ENCODE results near the gene COPS7A.

COPS7A gene

DNA sequence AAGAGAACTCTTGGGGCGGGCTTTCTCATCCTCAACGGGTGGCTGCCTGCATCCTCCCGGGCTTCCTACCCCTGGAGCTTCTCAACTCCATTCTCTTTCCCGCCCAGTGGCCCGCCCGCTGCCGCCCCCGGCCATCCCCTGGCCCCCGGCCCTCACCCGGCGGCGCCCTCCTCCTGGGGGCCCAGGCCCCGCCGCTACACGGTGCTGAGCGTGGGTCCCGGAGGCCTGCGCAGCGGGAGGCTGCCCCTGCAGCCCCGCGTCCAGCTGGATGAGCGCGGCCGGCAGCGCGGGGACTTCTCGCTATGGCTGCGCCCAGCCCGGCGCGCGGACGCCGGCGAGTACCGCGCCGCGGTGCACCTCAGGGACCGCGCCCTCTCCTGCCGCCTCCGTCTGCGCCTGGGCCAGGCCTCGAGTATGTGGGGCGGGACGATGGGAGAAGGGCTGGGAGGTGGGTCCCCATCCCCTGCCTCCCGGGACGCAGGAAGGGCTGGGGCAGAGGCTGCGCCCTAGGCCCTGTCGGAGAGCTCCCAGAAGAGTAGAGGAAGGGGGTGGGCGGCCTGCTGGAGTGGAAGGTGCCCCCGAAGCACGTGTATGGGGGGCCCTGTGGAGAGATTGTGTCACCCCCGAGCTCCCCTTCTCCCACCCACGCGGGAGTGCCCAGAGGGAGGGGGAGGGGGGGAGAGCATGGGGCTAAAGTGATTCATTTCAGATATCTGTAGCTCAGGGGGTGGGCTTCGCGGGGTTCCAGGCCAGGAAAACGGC lies 49.9 kb downstream of the COPS7A start:
- H3K9me3 ChIP-seq (replicated peaks; ENCODE audit: low read length): no peaks in the 10 kb centered on the region
- peaks cover 15% of the 10 kb centered on the region for H3K4me1 ChIP-seq (ENCODE audit: control insufficient read depth, insufficient read depth, low read length)
- H3K4me3 ChIP-seq (ENCODE audit: low read length): no peak overlapping the region
- no peak overlapping the region for H3K9ac ChIP-seq (ENCODE audit: low read depth, low read length)
- H3K4me2 ChIP-seq (ENCODE audit: low read length): no peak overlapping the region
- peaks cover 44% of the 10 kb centered on the region for H3K36me3 ChIP-seq (ENCODE audit: insufficient read depth, low read length)
- H3K27me3 ChIP-seq (ENCODE audit: control insufficient read depth, insufficient read depth, low read length): no peaks in the 10 kb centered on the region

- H3K4me1 ChIP-seq (ENCODE audit: control insufficient read depth, insufficient read depth, low read length): peaks cover 7% of the 10 kb centered on the region
- no peaks in the 10 kb centered on the region for H3K9me3 ChIP-seq (replicated peaks; ENCODE audit: low read length)
- no peak overlapping the region for H3K4me2 ChIP-seq (ENCODE audit: low read length)
- no peaks in the 10 kb centered on the region for H3K27me3 ChIP-seq (ENCODE audit: control insufficient read depth, insufficient read depth, low read length)
- H3K36me3 ChIP-seq (ENCODE audit: insufficient read depth, low read length): peaks cover 40% of the 10 kb centered on the region
- no peak overlapping the region for H3K4me3 ChIP-seq (ENCODE audit: low read length)
- H3K9ac ChIP-seq (ENCODE audit: low read depth, low read length): no peak overlapping the region
Observed at GRCh38 chr12:6774499-6775062, 50.7 kb downstream of the COPS7A start.

- Histone ChIP-seq H3K9ac (ENCODE audit: low read depth, low read length) (no peak overlapping the region), H3K27me3 (ENCODE audit: control insufficient read depth, insufficient read depth, low read length) (no peaks in the 10 kb centered on the region), H3K4me3 (ENCODE audit: low read length) (no peak overlapping the region), H3K4me1 (ENCODE audit: control insufficient read depth, insufficient read depth, low read length) (peaks cover 6% of the 10 kb centered on the region), H3K36me3 (ENCODE audit: insufficient read depth, low read length) (peaks cover 33% of the 10 kb centered on the region), H3K4me2 (ENCODE audit: low read length) (no peak overlapping the region), H3K9me3 (replicated peaks; ENCODE audit: low read length) (no peaks in the 10 kb centered on the region)
Observed at GRCh38 chr12:6775185-6776174, 51.6 kb downstream of the COPS7A start.

DNA sequence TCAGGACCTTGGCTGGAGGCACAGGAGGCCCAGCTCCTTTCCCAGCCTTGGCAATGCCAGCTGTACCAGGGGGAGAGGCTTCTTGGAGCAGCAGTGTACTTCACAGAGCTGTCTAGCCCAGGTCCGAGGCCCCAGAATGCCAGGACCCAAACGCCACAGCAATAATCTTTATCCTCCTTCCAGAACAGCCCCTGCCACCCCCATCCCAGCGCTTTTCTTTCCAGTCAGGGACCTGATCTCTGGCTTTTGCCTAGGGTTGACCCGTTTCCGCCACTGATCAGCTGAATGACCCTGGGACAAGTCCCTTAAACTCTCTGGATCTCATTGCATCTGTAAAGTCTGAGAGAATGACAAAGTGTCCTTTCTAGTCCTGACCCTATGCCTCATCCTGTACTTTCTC lies 53.5 kb downstream of the COPS7A start:
- peaks cover 6% of the 10 kb centered on the region for H3K4me1 ChIP-seq (ENCODE audit: control insufficient read depth, insufficient read depth, low read length)
- no peaks in the 10 kb centered on the region for H3K9me3 ChIP-seq (replicated peaks; ENCODE audit: low read length)
- H3K9ac ChIP-seq (ENCODE audit: low read depth, low read length): no peak overlapping the region
- H3K4me3 ChIP-seq (ENCODE audit: low read length): no peak overlapping the region
- H3K27me3 ChIP-seq (ENCODE audit: control insufficient read depth, insufficient read depth, low read length): no peaks in the 10 kb centered on the region
- H3K36me3 ChIP-seq (ENCODE audit: insufficient read depth, low read length): peaks cover 19% of the 10 kb centered on the region
- H3K4me2 ChIP-seq (ENCODE audit: low read length): no peak overlapping the region

GRCh38 chr12:6778217-6778573 lies 54.3 kb downstream of the COPS7A start:
- Histone ChIP-seq H3K27me3 (ENCODE audit: control insufficient read depth, insufficient read depth, low read length) (no peaks in the 10 kb centered on the region), H3K4me3 (ENCODE audit: low read length) (peak overlapping the region; percentile 35), H3K9ac (ENCODE audit: low read depth, low read length) (no peak overlapping the region), H3K4me2 (ENCODE audit: low read length) (peak overlapping the region; percentile 70), H3K4me1 (ENCODE audit: control insufficient read depth, insufficient read depth, low read length) (peaks cover 6% of the 10 kb centered on the region), H3K36me3 (ENCODE audit: insufficient read depth, low read length) (peaks cover 16% of the 10 kb centered on the region), H3K9me3 (replicated peaks; ENCODE audit: low read length) (no peaks in the 10 kb centered on the region)

GRCh38 chr12:6778574-6779550 lies 55.0 kb downstream of the COPS7A start:
- Histone ChIP-seq H3K4me2 (ENCODE audit: low read length) (peak overlapping the region; percentile 70), H3K27me3 (ENCODE audit: control insufficient read depth, insufficient read depth, low read length) (no peaks in the 10 kb centered on the region), H3K36me3 (ENCODE audit: insufficient read depth, low read length) (peaks cover 16% of the 10 kb centered on the region), H3K9ac (ENCODE audit: low read depth, low read length) (no peak overlapping the region), H3K9me3 (replicated peaks; ENCODE audit: low read length) (no peaks in the 10 kb centered on the region), H3K4me3 (ENCODE audit: low read length) (peak overlapping the region; percentile 35), H3K4me1 (ENCODE audit: control insufficient read depth, insufficient read depth, low read length) (peaks cover 6% of the 10 kb centered on the region)

DNA sequence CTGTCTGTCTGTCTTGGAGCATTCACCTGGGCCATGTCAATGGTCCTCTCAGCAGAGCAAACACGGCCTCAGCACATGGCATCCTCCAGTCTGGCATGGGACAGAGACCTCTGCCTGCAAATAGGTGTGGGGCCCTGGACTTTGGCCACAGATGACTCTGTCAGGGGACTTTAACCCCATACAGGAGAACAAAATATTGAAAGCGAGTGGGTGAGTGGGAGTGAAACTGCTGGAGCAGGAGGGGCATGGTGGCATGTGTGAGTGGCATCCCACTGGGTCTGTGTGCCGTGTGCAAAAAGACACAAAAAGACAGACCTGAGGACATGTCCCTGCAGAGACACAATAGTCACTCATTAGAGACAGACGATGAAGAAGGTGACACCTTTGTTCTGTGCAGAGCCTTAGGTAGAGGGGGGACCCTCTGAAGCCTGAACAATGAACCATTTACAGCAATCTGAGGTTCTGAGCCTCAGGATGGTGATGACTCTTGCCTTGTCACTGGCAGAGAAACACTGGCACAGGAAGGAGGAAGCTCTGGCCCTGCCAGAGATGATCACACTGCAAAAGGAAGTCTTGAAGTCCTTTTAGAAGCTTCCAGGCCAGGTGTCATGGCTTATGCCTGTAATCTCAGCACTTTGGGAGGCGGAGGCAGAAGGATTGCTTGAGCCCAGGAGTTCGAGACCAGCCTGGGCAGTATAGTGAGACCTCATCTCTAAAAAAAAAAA lies 56.0 kb downstream of the COPS7A start:
- H3K27me3 ChIP-seq (ENCODE audit: control insufficient read depth, insufficient read depth, low read length): no peaks in the 10 kb centered on the region
- H3K4me2 ChIP-seq (ENCODE audit: low read length): no peak overlapping the region
- no peak overlapping the region for H3K9ac ChIP-seq (ENCODE audit: low read depth, low read length)
- H3K4me1 ChIP-seq (ENCODE audit: control insufficient read depth, insufficient read depth, low read length): peaks cover 6% of the 10 kb centered on the region
- no peak overlapping the region for H3K4me3 ChIP-seq (ENCODE audit: low read length)
- H3K36me3 ChIP-seq (ENCODE audit: insufficient read depth, low read length): peaks cover 14% of the 10 kb centered on the region
- H3K9me3 ChIP-seq (replicated peaks; ENCODE audit: low read length): no peaks in the 10 kb centered on the region

DNA sequence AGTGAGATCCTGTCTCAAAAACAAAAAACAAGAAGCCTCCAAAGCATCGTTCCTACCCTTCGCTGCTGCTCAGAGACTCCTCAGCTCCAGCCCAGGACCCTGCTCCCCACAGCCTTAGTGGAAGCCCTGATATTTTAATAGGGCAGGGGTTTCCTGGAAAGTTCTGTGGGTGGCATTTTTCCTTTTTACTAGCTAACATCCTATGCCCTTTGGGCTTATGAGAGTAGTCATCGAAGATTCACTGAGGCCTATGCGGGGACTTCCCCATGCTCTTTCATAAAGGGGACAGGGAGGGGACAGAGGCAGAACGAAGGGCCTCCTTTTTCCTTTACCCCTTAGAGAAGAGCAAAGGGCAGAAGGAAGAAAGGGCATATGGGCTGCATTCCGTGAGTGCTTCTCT lies 56.7 kb downstream of the COPS7A start:
- Histone ChIP-seq H3K27me3 (ENCODE audit: control insufficient read depth, insufficient read depth, low read length) (no peaks in the 10 kb centered on the region), H3K9ac (ENCODE audit: low read depth, low read length) (no peak overlapping the region), H3K36me3 (ENCODE audit: insufficient read depth, low read length) (peaks cover 7% of the 10 kb centered on the region), H3K9me3 (replicated peaks; ENCODE audit: low read length) (no peaks in the 10 kb centered on the region), H3K4me3 (ENCODE audit: low read length) (no peak overlapping the region), H3K4me1 (ENCODE audit: control insufficient read depth, insufficient read depth, low read length) (peaks cover 6% of the 10 kb centered on the region), H3K4me2 (ENCODE audit: low read length) (no peak overlapping the region)

Data from skeletal muscle satellite cell (primary cell).